SU-DHL-6 (cell line): ENCODE results near the gene PLCL1.

Experiments
- CTCF ChIP-seq: fragments of 200-600 bp; sonication (generic); IDR thresholded peaks from one replicate; pipeline ENCODE4 v1.5.1; 2017; ENCODE audit warnings: antibody characterized with exemption, mild to moderate bottlenecking, low read length, moderate library complexity; ENCODE audit not compliant: insufficient read depth, poor library complexity, severe bottlenecking
- EZH2phosphoT487 ChIP-seq: fragments of 200-600 bp; sonication (generic), shearing (Covaris generic); conservative IDR thresholded peaks from 2 replicates; pipeline ENCODE4 v1.6.1; 2018; ENCODE audit warnings: mild to moderate bottlenecking, antibody characterized with exemption, low read length, moderate library complexity, mixed read lengths

GRCh38 chr2:197964720-197965119 lies 160.3 kb downstream of the PLCL1 start:
- TF ChIP-seq CTCF (no peak), EZH2phosphoT487 (no peak)
